NT2/D1 (cell line): ENCODE measurements around the gene SLC6A19.

Experiments
- DNase-seq: peaks from one replicate; pipeline ENCODE4 v3.0.0-alpha.2; 2011; ENCODE audit warnings: low read depth, low spot score
- H3K27me3 ChIP-seq: 2 replicates; pipeline ENCODE4 v1.6.0; 2011; ENCODE audit warnings: mild to moderate bottlenecking; ENCODE audit not compliant: insufficient read length, insufficient read depth
- H3K36me3 ChIP-seq: 2 replicates; pipeline ENCODE4 v1.6.1; 2011; ENCODE audit warnings: mild to moderate bottlenecking, low read length, mixed read lengths; ENCODE audit not compliant: insufficient read depth, insufficient read length
- H3K4me1 ChIP-seq: 2 replicates; pipeline ENCODE4 v1.5.1; 2011; ENCODE audit not compliant: insufficient read depth, insufficient read length
- H3K4me3 ChIP-seq: 2 replicates; pipeline ENCODE4 v1.5.1; 2011; ENCODE audit warnings: low read depth; ENCODE audit not compliant: insufficient read length
- H3K9ac ChIP-seq: 2 replicates; pipeline ENCODE4 v1.6.0; 2011; ENCODE audit warnings: low read depth; ENCODE audit not compliant: insufficient read length
- H3K9me3 ChIP-seq: 2 replicates; pipeline ENCODE4 v1.5.1; 2011; ENCODE audit warnings: mild to moderate bottlenecking, low read length; ENCODE audit not compliant: insufficient read depth
- SUZ12 ChIP-seq: IDR thresholded peaks from 2 replicates; pipeline ENCODE4 v1.6.1; 2011; ENCODE audit not compliant: insufficient read length, insufficient read depth; ENCODE audit errors: extremely low read depth
- YY1 ChIP-seq: IDR thresholded peaks from 2 replicates; pipeline ENCODE4 v1.6.1; 2011; ENCODE audit not compliant: insufficient read length, insufficient read depth
- ZNF274 ChIP-seq: IDR thresholded peaks from 2 replicates; pipeline ENCODE4 v1.6.1; 2011; ENCODE audit warnings: mild to moderate bottlenecking, low read depth, low read length

The SLC6A19 gene

DNA sequence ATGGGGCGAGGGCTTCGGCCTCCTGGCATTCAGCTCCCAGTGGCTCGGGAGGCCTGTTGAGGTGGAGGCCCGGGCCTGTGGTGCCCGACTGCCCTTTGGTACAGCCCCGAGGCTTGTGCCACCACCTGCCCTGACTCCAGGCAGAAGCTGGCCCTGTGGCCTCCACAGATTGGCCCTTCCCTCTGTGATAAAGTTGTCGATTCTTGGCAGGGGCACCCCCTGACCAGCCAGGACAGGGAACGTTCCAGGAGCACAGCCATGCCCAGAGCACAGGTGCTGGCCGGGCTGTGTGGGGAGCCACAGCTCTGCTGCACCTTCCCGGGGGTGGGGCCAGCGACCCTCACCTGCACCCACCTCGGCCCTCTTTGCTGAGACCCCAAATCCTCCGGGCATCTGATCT is 56.4 kb downstream of the SLC6A19 start:
- Histone ChIP-seq H3K4me1 (no peaks in the 10 kb centered on the region), H3K27me3 (no peaks in the 10 kb centered on the region), H3K9me3 (peaks cover 29% of the 10 kb centered on the region), H3K36me3 (peaks cover 20% of the 10 kb centered on the region), H3K4me3 (no peak overlapping the region), H3K9ac (no peak overlapping the region)
- TF ChIP-seq ZNF274 = no peak
- no peak for TF ChIP-seq YY1
- no peak for TF ChIP-seq SUZ12
- no peak for DNase-seq

DNA sequence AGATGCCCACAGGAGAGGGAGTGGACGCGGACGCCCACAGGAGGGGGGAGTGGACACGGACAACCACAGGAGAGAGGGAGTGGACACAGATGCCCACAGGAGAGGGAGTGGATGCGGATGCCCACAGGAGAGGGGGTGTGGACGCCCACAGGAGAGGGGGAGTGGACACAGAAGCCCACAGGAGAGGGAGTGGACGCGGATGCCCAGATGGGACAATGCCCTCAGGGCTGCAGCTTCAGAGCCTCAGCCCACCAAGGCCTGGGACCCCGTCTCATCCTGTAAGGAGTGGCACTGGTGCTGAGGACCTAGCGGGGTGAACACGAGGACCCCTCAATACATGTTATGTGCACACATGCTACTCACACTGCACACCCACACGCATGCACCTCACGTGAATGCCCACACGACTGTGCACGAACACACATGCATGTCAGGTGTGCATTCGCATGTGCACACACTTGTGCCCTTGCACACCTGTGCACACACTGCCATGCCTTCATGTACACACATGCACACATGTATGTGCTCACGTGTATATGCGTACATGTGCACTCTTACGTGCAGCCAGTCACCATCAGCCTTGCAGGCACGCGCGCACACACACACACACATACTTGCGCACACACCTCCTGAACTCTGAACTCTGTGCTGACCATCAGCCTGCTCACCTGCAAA is 58.5 kb downstream of the SLC6A19 start:
- H3K4me1 ChIP-seq = no peaks in the 10 kb centered on the region
- peaks cover 29% of the 10 kb centered on the region for H3K36me3 ChIP-seq
- H3K9ac ChIP-seq = no peak overlapping the region
- peaks cover 49% of the 10 kb centered on the region for H3K9me3 ChIP-seq
- H3K27me3 ChIP-seq = no peaks in the 10 kb centered on the region
- no peak for DNase-seq
- no peak for TF ChIP-seq YY1
- no peak for TF ChIP-seq ZNF274
- no peak for TF ChIP-seq SUZ12
- no peak overlapping the region for H3K4me3 ChIP-seq

DNA sequence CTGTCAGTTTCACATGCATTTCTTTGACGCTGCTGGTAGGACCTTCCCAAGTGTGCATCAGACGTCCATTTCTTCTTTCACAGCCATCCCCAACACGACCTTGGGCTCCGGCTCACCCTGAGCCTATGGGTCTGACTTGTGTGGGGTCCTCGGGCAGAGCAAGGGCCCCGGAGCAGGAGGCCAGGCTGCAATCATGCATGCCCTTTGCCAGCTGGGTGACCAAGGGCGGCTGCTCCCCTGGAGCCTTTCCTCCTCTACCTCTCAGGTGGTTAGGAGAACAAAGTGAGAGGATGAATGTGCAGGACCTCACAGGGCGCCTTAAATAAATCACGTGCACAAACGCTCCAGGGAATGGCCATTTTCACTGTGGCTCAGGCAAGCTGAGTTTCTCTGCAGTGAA is 60.2 kb downstream of the SLC6A19 start:
- Histone ChIP-seq H3K4me1 (no peaks in the 10 kb centered on the region), H3K27me3 (no peaks in the 10 kb centered on the region), H3K36me3 (peaks cover 40% of the 10 kb centered on the region), H3K9ac (no peak overlapping the region), H3K4me3 (no peak overlapping the region), H3K9me3 (peaks cover 49% of the 10 kb centered on the region)
- TF ChIP-seq ZNF274 = no peak
- TF ChIP-seq SUZ12 = no peak
- no peak for TF ChIP-seq YY1
- no peak for DNase-seq

DNA sequence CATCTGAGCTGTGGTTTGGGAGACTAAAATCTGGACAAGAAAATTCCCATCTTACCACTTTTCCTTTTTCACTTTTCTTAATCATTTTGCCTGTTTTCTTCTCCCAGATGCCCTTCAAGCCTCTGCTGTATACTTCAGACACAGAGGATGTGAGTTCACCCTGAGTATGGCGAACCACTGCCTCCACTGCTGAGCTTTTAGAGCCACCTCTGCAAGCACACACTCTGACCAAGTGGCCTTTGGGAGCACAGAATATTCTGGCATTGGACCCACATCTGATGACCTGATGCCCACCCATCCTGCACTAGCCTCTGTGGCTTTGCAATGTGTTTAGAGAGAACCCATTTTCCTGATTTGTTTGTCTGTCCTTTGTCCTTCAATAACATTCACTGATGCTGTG is 61.0 kb downstream of the SLC6A19 start:
- no peak overlapping the region for H3K4me3 ChIP-seq
- no peaks in the 10 kb centered on the region for H3K4me1 ChIP-seq
- peaks cover 49% of the 10 kb centered on the region for H3K9me3 ChIP-seq
- H3K9ac ChIP-seq = no peak overlapping the region
- no peak for TF ChIP-seq YY1
- TF ChIP-seq ZNF274 = no peak
- no peak for TF ChIP-seq SUZ12
- H3K36me3 ChIP-seq = peaks cover 42% of the 10 kb centered on the region
- no peaks in the 10 kb centered on the region for H3K27me3 ChIP-seq
- DNase-seq = peak; percentile 6

DNA sequence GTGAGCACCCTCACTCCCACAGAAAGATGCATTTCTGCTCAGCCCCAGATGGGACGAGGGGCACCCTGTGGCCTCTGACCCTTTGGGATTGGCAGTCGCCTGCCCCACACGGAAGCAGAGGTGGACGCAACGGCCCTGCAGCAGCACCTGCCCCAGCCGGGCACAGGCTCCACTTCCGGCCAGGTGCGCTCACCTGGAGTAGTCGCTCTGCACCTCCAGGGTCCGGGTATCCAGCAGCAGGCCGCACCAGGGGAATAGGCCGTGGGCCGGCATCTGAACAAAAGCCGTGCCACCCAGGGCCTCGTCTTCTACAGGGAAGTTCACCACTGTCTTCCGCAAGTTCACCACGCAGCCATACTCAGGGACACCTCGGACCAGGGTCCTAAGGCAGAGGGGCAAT is 62.8 kb downstream of the SLC6A19 start:
- Histone ChIP-seq H3K4me1 (no peaks in the 10 kb centered on the region), H3K36me3 (peaks cover 47% of the 10 kb centered on the region), H3K9me3 (peaks cover 49% of the 10 kb centered on the region), H3K27me3 (no peaks in the 10 kb centered on the region), H3K4me3 (no peak overlapping the region), H3K9ac (no peak overlapping the region)
- DNase-seq = no peak
- no peak for TF ChIP-seq SUZ12
- TF ChIP-seq ZNF274 = no peak
- TF ChIP-seq YY1 = no peak

DNA sequence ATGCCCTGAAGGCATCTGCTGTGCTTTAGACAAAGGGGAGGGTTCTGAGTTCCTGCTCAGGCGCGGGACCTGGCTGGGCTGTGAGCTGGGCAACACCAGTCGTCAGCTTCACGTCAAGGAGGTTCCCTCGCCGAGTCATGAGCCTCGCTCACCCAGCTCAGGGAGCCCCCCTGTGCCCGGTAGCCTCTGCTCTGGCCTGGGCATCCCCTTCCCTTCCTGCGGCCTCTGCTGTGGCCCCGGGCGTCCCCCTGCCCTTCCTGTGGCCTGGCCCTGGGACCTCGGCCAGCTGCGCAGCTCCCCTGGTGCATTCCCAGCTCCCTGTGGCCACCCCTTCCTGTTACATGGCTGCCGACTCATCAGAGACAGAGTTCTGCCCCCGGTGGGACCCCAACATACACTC is 63.6 kb downstream of the SLC6A19 start:
- TF ChIP-seq YY1 (no peak), SUZ12 (no peak), ZNF274 (no peak)
- Histone ChIP-seq H3K9me3 (peaks cover 48% of the 10 kb centered on the region), H3K4me1 (no peaks in the 10 kb centered on the region), H3K4me3 (no peak overlapping the region), H3K27me3 (no peaks in the 10 kb centered on the region), H3K36me3 (peaks cover 44% of the 10 kb centered on the region), H3K9ac (no peak overlapping the region)
- DNase-seq = no peak

DNA sequence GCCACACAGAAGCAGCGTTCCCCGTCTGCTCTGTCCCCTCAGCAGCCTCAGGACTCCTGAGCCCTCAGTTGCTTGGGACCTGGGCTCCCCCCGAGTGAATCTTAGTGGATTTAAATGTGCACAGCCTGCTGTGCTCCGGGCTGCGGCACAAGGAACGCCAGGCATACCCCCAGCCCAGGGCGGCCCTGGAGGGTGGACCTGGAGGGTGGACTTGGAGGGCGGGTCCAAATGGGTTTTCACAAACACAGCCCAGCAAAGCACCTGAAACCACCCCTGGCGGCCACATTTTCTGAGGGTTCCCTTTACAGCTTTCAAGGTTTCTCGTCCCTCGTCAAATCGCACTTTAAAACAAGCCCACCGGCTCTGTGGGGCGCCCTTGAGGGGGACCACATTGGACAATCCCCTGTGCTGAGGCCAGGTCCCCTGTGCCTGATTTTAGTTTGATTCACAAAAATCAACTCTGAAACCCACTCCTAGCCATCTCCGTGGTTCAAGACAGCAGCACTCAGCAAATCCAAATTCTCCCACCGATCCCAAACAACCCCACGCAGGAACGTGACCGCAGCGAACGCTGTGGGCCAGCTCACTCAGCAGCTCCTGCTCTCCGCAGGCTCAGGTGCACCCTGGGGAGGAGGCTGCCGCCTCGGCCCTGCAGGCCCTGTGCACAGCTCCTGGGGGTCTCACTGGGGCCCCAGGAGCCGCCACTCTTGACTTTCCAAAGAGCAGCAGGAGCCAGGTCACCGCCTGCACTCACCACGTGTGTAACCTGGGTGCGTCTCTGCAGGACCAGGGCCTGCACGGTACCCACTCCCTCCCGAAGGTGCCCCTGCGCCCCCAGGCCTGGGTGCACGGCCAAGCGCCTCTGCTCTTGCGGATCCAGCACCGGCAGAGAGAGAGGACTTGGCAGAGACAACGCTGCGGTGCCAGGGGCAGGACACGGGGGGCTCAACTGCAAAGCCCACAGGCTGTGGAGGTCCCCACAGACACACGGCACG is 64.4 kb downstream of the SLC6A19 start:
- no peak overlapping the region for H3K9ac ChIP-seq
- no peaks in the 10 kb centered on the region for H3K27me3 ChIP-seq
- no peaks in the 10 kb centered on the region for H3K4me1 ChIP-seq
- no peak for TF ChIP-seq YY1
- TF ChIP-seq ZNF274 = no peak
- no peak for TF ChIP-seq SUZ12
- H3K9me3 ChIP-seq = peaks cover 40% of the 10 kb centered on the region
- no peak overlapping the region for H3K4me3 ChIP-seq
- H3K36me3 ChIP-seq = peaks cover 40% of the 10 kb centered on the region
- DNase-seq = no peak
